Hepatocyte (in vitro differentiated cells): ENCODE measurements around the gene ZNF462.

Experiments used
- EZH2 ChIP-seq: fragments of 200-600 bp; sonication (generic); IDR thresholded peaks from 2 replicates; pipeline ENCODE4 v1.6.1; 2016; ENCODE audit warnings: antibody characterized with exemption, mild to moderate bottlenecking, borderline replicate concordance
- TF ChIP-seq, protein P1 (sequence below): fragments of 200-600 bp; sonication (generic); IDR thresholded peaks from 2 replicates; pipeline ENCODE4 v1.5.1; 2016; ENCODE audit warnings: antibody characterized with exemption, mild to moderate bottlenecking; ENCODE audit not compliant: poor library complexity

DNA sequence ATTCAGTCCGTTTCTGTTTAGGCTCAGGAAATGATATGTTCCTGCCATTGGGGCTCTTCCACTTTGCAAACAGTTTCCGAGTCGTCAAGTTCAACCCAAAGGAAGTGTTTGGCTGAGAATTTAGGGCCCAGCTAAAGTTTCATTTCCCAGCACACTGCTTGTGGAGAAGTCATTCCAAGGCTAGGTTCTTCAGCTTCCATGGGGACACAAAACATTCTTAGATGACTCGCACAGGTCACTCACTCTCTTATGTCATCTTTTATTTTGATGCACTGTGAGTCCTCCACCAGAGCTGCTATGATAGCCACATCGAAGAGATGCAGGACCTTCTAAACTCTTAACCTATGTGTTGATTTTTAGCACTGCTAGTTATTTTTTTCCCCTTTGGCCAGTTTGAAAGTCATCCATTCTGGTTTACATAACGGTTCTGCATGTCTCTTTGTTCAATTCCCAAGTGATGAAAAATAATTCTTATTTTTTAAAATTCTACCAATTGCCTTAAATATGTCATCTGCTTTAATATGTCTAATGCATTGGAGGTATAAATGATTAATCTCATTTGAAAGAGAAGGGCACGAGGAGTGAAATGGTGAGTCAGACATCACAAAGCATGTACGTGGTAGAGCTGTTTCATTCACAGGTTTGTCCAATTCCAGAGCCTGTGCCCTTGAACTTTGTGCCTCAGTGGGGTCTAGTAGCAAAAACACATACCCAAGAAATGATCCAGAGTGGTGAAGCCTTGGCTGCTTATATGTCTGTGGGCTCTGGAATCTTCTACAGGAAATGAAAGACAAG lies 84.3 kb downstream of the ZNF462 start:
- TF ChIP-seq, protein P1, sequence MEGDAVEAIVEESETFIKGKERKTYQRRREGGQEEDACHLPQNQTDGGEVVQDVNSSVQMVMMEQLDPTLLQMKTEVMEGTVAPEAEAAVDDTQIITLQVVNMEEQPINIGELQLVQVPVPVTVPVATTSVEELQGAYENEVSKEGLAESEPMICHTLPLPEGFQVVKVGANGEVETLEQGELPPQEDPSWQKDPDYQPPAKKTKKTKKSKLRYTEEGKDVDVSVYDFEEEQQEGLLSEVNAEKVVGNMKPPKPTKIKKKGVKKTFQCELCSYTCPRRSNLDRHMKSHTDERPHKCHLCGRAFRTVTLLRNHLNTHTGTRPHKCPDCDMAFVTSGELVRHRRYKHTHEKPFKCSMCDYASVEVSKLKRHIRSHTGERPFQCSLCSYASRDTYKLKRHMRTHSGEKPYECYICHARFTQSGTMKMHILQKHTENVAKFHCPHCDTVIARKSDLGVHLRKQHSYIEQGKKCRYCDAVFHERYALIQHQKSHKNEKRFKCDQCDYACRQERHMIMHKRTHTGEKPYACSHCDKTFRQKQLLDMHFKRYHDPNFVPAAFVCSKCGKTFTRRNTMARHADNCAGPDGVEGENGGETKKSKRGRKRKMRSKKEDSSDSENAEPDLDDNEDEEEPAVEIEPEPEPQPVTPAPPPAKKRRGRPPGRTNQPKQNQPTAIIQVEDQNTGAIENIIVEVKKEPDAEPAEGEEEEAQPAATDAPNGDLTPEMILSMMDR: no peak
- no peak for TF ChIP-seq EZH2
